Ectodermal cell (in vitro differentiated cells): Measurements from ENCODE around the gene RHOXF2B. TPM values are rescaled to one million over a fixed set of nuclear protein-coding genes. Genes with fewer than 3 reads are reported as not detected.
"Not testable (repeated sequence)": the region's sequence is repeated elsewhere in the genome, so short reads cannot be mapped to it uniquely, and the experiment has no call there.

ENCODE experiments used
- H3K27ac ChIP-seq: 2 replicates; pipeline ENCODE4 v1.7.0; 2013; ENCODE audit warnings: mild to moderate bottlenecking, low read depth, low read length; ENCODE audit not compliant: insufficient read depth, poor library complexity, severe bottlenecking
- H3K27me3 ChIP-seq: 2 replicates; pipeline ENCODE4 v1.7.0; 2013; ENCODE audit warnings: mild to moderate bottlenecking, low read length; ENCODE audit not compliant: insufficient read depth, control insufficient read depth, poor library complexity, severe bottlenecking
- H3K36me3 ChIP-seq: one replicate; pipeline ENCODE4 v1.7.0; 2013; ENCODE audit warnings: low read length; ENCODE audit not compliant: control insufficient read depth, insufficient read depth
- H3K4me1 ChIP-seq: one replicate; pipeline ENCODE4 v1.7.0; 2013; ENCODE audit warnings: low read length; ENCODE audit not compliant: control insufficient read depth, insufficient read depth
- H3K4me3 ChIP-seq: 2 replicates; pipeline ENCODE4 v1.7.0; 2013; ENCODE audit warnings: low read depth, low read length, control low read depth; ENCODE audit not compliant: insufficient read depth
- H3K9me3 ChIP-seq: 2 replicates; pipeline ENCODE4 v1.7.0; 2013; ENCODE audit warnings: mild to moderate bottlenecking, low read length, moderate library complexity; ENCODE audit not compliant: control insufficient read depth
- WGBS, 2 experiments: methylation state at CpG; one replicate each; pipeline ENCODE4 v1.1.7; 2013; ENCODE audit warnings: missing lambda C conversion rate in 2 of 2; 5-methylcytosine and 5-hydroxymethylcytosine counted together
- polyA plus RNA-seq, 4 experiments: library from polyadenylated mRNA; stranded (reverse); fragments of 50-300 nt; gene quantifications; one replicate each; pipeline ENCODE4 v1.2.3, GENCODE V29; 2013

RHOXF2B gene
- polyA plus RNA-seq (2013, experiment 1 of 4): not detected
- not detected for polyA plus RNA-seq (2013, experiment 2 of 4)
- polyA plus RNA-seq (2013, experiment 3 of 4): not detected
- polyA plus RNA-seq (2013, experiment 4 of 4): not detected

GRCh38 chrX:120077590-120077989, at the start of gene RHOXF2B:
TSS of gene RHOXF2B (minus strand) at chrX:120077690. CDS start at chrX:120077552, 138 bp downstream.
- WGBS, 2 experiments: no CpG with 5 or more reads among the region's 15 CpGs
- not testable (repeated sequence) for H3K36me3 ChIP-seq

GRCh38 chrX:120125444-120125843, 48.0 kb upstream of the RHOXF2B start:
- Histone ChIP-seq H3K27me3 (no peaks in the 10 kb centered on the region), H3K36me3 (no peaks in the 10 kb centered on the region), H3K27ac (no peak overlapping the region), H3K4me3 (no peak overlapping the region), H3K9me3 (no peaks in the 10 kb centered on the region), H3K4me1 (no peaks in the 10 kb centered on the region)
- 95% methylated on average over 3 of the region's 3 CpGs for WGBS, 2 experiments

More at GRCh38 chrX:120077590-120077989, at the start of gene RHOXF2B:
- not testable (repeated sequence) for H3K4me3 ChIP-seq, H3K9me3 ChIP-seq, H3K27ac ChIP-seq, H3K27me3 ChIP-seq, H3K4me1 ChIP-seq

GRCh38 chrX:120120223-120120622, 42.7 kb upstream of the RHOXF2B start:
- H3K27me3 ChIP-seq: no peaks in the 10 kb centered on the region
- H3K27ac ChIP-seq: no peak overlapping the region
- no peak overlapping the region for H3K4me3 ChIP-seq
- 83 to 90% methylated on average over 12 of the region's 12 CpGs for WGBS, 2 experiments
- no peaks in the 10 kb centered on the region for H3K9me3 ChIP-seq
- no peaks in the 10 kb centered on the region for H3K36me3 ChIP-seq
- no peaks in the 10 kb centered on the region for H3K4me1 ChIP-seq

- Histone ChIP-seq H3K9me3 (no peaks in the 10 kb centered on the region), H3K4me3 (no peak within 1 kb of the TSS), H3K4me1 (no peaks in the 10 kb centered on the region), H3K27me3 (no peaks in the 10 kb centered on the region), H3K27ac (no peak within 1 kb of the TSS), H3K36me3 (no peaks in the 10 kb centered on the region)
- WGBS, 2 experiments: 94 to 96% methylated on average over 35 of the region's 35 CpGs
Measured at GRCh38 chrX:120115438-120115963, 38.0 kb upstream of the RHOXF2B start, which contains the start of gene RHOXF1. TSS of gene RHOXF1 (minus strand) at chrX:120115913. CDS start at chrX:120115862, 51 bp downstream.

DNA sequence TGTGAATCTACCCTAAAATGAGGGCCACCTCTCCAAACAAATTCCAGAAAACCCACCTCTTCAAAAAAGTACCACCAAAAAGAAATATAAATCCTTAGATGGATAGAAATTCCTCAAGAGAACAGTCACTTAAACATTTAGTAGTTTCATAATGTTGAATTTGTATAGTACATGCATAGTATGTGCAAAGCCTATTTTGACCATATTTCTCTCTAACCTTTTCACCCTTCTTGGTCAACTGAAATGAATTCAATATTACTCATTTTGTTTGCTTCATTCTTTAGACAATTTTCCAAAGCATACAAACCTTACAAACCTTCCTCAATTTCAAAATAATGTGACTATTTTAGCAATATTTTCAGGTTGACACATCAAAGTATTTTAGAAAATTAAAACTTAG, 34.1 kb upstream of the RHOXF2B start:
- Histone ChIP-seq H3K27ac (no peak overlapping the region), H3K9me3 (no peaks in the 10 kb centered on the region), H3K27me3 (no peaks in the 10 kb centered on the region), H3K36me3 (no peaks in the 10 kb centered on the region), H3K4me1 (no peaks in the 10 kb centered on the region), H3K4me3 (no peak overlapping the region)

DNA sequence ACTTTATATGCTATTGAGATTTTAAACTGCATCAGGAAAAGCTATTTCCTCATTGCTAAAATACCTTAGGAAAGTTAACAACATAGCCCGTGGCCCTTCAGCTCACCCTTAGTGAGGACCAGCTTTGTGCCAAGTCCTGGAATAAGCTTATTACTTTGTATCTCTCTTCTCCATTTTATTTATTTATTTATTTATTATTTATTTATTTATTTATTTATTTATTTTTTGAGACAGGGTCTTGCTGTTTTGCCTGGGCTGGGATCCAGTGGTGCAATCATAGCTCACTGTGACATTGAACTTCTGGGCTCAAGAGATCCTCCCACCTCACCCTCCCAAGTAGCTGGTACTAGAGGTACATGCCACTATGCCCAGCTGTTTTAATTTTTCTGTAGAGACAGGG, 31.9 kb upstream of the RHOXF2B start:
- H3K4me1 ChIP-seq: no peaks in the 10 kb centered on the region
- 80 to 88% methylated on average over 1 of the region's 1 CpG for WGBS, 2 experiments
- H3K27me3 ChIP-seq: no peaks in the 10 kb centered on the region
- no peaks in the 10 kb centered on the region for H3K36me3 ChIP-seq
- H3K9me3 ChIP-seq: no peaks in the 10 kb centered on the region
- H3K4me3 ChIP-seq: no peak overlapping the region
- no peak overlapping the region for H3K27ac ChIP-seq

- not testable (repeated sequence) for H3K4me1 ChIP-seq, H3K36me3 ChIP-seq, H3K27ac ChIP-seq, H3K27me3 ChIP-seq, H3K4me3 ChIP-seq, H3K9me3 ChIP-seq
- WGBS, 2 experiments: 92 to 94% methylated on average over 1 of the region's 2 CpGs
Measured at GRCh38 chrX:120104707-120105106, 27.2 kb upstream of the RHOXF2B start.

DNA sequence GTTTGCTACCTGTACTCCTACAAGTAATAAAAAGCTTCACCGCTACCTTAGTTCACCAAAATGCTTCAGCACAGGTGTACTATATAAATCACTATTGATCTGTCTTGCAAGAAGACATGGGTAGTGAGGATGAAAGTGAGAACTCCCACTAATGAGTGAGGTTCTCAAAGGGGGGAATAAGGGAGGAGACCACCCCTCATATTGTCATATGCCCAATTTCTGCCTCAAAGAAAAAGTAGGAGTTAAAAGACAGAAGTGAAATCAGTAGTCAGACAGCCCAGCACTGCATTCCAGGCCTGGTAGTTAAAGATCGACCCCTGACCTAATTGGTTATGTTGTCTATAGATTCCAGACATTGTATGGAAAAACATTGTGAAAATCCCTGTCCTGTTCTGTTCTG, 23.6 kb upstream of the RHOXF2B start:
- not testable (repeated sequence) for H3K4me1 ChIP-seq, H3K9me3 ChIP-seq, H3K4me3 ChIP-seq, H3K36me3 ChIP-seq, H3K27me3 ChIP-seq, H3K27ac ChIP-seq
- 75 to 78% methylated on average over 1 of the region's 2 CpGs for WGBS, 2 experiments

- H3K4me1 ChIP-seq: no peaks in the 10 kb centered on the region
- H3K9me3 ChIP-seq: no peaks in the 10 kb centered on the region
- H3K27ac ChIP-seq: no peak overlapping the region
- 8 to 17% methylated on average over 1 to 2 of the region's 2 CpGs for WGBS, 2 experiments
- no peak overlapping the region for H3K4me3 ChIP-seq
- no peaks in the 10 kb centered on the region for H3K36me3 ChIP-seq
- H3K27me3 ChIP-seq: no peaks in the 10 kb centered on the region
Measured at GRCh38 chrX:120090208-120090607, 12.7 kb upstream of the RHOXF2B start.

DNA sequence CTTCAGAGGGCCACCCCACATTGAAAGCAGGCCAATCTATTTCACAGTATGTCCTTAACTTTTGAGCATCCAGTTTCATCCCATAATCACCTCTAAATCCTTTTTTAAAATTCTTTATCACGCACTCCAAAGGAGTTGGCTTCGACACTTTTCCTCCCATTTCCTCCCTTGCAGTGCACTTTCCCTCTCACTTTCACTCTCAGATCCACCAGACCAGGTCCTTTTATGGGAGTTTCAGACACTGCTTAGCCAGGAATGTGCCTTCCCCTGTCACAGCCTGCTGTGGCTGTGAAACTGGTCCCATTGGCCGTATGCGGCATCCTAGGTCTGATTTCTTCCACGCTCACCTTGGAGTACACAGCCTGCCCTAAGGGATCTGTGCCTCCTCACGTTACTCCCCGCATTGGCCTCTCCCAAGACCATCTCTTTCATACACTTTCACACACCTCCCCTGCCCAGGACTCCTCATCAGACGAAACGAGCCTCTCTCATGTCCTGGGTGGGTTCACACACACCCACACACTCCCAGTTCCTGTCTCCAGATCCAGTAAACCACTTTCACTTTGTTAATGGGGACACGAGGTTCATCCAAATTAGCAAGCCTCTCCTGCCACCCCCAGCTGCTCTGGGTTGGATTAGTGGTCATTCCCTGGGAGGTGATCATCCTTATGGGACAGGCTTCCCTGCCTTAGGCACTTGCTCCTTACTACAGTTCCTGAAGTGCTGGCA, 10.0 kb upstream of the RHOXF2B start:
- no peak overlapping the region for H3K4me3 ChIP-seq
- no peaks in the 10 kb centered on the region for H3K27me3 ChIP-seq
- no peak overlapping the region for H3K27ac ChIP-seq
- 87 to 93% methylated on average over 10 of the region's 10 CpGs for WGBS, 2 experiments
- H3K36me3 ChIP-seq: no peaks in the 10 kb centered on the region
- H3K4me1 ChIP-seq: no peaks in the 10 kb centered on the region
- no peaks in the 10 kb centered on the region for H3K9me3 ChIP-seq
